ENCODE measurements around the gene PTCH2. TPM values are rescaled to one million over a fixed set of nuclear protein-coding genes. Genes with fewer than 3 reads are reported as not detected.
A peak's percentile ranks its signal among the peaks of the same experiment; 100 is the strongest.

Gene PTCH2
- total RNA-seq, 1 donor from 2014 or later, result 20.3 TPM

DNA sequence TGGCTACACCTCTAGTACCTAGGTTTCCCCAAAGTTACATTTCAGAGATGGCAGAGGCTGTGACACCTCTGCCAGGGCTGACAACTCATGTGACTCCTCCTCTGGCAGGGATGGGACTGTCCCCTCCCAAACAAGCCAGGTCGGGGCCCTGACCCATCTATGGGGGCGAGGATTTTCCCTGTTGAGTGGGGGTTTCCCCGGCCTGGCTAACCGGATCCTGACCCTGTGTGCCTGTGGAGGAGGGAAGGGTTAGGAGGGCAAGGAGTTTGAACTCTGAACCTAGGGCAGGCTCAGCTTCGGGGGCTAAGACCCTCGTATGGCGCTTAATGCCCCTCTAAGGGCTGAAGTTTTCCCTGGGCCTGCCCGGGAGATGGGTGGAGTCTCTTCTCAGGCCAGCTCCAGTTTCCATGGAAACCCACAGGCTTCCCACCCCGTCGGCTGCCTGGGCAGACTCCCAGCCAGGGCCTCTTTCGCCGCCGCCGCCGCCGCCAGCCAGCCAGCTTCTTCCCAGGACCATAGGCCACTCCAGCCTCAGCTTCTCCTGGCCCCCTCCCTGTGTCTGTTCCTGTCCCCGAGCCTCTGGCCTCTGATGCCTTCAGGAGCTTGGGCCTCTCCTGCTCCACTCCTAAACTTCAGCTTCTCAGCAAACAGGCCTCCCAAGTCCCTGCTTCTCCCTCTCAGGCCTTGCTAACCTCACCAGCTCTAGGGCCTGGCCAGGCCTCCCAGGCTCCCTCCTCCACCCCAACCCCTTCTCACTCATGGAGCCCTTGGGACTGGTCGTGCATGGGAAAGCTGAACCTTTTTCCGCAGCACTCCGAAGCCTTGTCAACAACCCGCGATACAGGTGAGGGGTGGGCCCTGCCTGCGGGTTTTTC lies 34.8 kb downstream of the PTCH2 start, which contains the start of gene BTBD19:
Gene BTBD19, plus strand, starts transcription at position 461 of the 875 bp plus-strand sequence. Its CDS starts 298 bp downstream, at position 759.
- H3K27me3 Mint-ChIP-seq (ENCODE audit: unreplicated experiment), result peaks cover 18% of the 10 kb centered on the region
- no peaks in the 10 kb centered on the region for H3K36me3 Mint-ChIP-seq (ENCODE audit: unreplicated experiment)
- H3K4me3 Mint-ChIP-seq (ENCODE audit: unreplicated experiment), result peak within 1 kb of the TSS; percentile 71
- no peak for TF ChIP-seq CTCF (IDR thresholded peaks at IDR 0.05; ENCODE audit: partially characterized antibody, unreplicated experiment)
- peaks cover 24% of the 10 kb centered on the region for H3K4me1 Mint-ChIP-seq (ENCODE audit: low read depth, unreplicated experiment)
- peaks cover 5% of the 10 kb centered on the region for H3K9me3 Mint-ChIP-seq (ENCODE audit: unreplicated experiment)
- H3K27ac Mint-ChIP-seq (ENCODE audit: unreplicated experiment), result peak within 1 kb of the TSS; percentile 87
- DNase-seq, result peak; percentile 81

DNA sequence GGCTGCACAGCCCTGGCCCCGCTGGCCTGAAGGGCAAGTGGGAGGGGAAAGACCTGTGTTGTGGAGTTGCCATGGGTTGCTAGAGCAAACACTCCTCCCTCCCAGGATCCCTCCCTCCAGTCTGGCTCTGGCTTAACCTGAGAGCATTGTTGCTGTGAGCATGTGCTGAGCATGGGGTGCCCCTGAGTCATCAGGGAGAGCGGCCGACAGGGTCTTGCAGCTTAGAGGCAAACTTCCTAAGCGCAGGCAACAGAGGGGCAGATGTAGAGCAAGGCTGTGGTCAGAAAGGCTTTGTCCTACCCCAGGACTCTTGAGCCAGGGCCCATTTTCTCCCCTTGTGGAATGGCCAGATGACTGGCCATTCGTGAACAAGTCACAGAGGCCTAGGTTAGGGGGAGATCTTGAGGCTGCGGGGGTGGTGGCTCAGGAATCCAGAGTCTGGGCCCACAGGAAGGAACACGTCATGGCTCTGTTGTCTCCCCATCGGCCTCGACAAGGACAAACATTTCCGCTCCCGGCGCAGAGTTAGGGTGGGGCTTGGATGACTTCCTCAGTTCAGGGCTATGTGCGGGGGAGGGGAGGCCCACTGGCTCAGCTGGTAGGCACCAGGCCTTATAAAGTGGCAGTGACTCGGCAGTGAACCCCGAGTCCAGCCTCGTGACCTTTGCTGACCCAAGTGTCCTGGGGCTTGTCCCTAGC lies 35.5 kb downstream of the PTCH2 start:
- peak; percentile 61 for DNase-seq
- Mint-ChIP-seq H3K4me3 (ENCODE audit: unreplicated experiment) (peak overlapping the region; percentile 63), H3K27ac (ENCODE audit: unreplicated experiment) (peak overlapping the region; percentile 87), H3K36me3 (ENCODE audit: unreplicated experiment) (no peaks in the 10 kb centered on the region), H3K27me3 (ENCODE audit: unreplicated experiment) (peaks cover 18% of the 10 kb centered on the region), H3K9me3 (ENCODE audit: unreplicated experiment) (peaks cover 5% of the 10 kb centered on the region), H3K4me1 (ENCODE audit: low read depth, unreplicated experiment) (peaks cover 31% of the 10 kb centered on the region)
- TF ChIP-seq CTCF (IDR thresholded peaks at IDR 0.05; ENCODE audit: partially characterized antibody, unreplicated experiment), result no peak

GRCh38 chr1:44806704-44807363 lies 36.2 kb downstream of the PTCH2 start, which contains the start of gene DYNLT4:
Gene DYNLT4, minus strand, starts transcription at chr1:44807351. Its CDS starts 683 bp downstream, at chr1:44806668.
- H3K4me3 Mint-ChIP-seq (ENCODE audit: unreplicated experiment), result peak within 1 kb of the TSS; percentile 71
- H3K36me3 Mint-ChIP-seq (ENCODE audit: unreplicated experiment), result peaks cover 5% of the 10 kb centered on the region
- H3K4me1 Mint-ChIP-seq (ENCODE audit: low read depth, unreplicated experiment), result peaks cover 34% of the 10 kb centered on the region
- peaks cover 19% of the 10 kb centered on the region for H3K27me3 Mint-ChIP-seq (ENCODE audit: unreplicated experiment)
- no peak for TF ChIP-seq CTCF (IDR thresholded peaks at IDR 0.05; ENCODE audit: partially characterized antibody, unreplicated experiment)
- peak within 1 kb of the TSS; percentile 87 for H3K27ac Mint-ChIP-seq (ENCODE audit: unreplicated experiment)
- no peak for DNase-seq
- H3K9me3 Mint-ChIP-seq (ENCODE audit: unreplicated experiment), result peaks cover 11% of the 10 kb centered on the region

DNA sequence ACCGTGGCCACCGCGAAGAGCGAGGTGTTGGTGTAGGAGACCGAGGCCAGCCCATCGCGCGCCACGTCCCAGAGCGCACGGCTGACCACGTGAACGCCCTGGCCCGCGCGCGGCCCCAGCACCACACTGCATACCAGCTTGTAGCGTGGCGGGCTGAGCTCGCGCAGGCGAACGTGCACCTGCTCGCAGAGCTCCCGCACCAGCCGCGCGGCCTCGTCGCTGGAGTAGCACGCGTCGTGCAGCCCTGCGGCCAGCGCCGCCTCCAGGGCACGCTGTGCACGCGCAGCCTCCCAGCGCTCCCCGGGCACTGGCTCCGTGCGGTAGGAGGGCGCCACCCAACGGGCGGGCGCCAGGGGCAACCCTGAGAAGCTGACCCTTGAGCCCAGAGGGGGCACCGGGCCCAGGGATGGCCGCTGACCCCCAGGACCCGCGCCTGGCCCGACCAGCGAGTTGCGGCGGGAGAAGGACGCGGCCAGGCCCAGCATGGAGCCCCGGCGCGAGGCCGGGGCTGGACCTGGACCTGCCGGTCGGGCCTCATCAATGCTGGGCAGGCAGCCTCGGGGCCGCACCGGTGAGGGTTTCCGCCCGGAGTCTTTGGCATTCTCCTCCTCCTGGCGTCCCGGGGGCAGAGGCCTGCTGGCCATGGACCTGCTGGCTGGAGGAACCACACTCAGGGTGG lies 36.9 kb downstream of the PTCH2 start:
- peaks cover 31% of the 10 kb centered on the region for H3K4me1 Mint-ChIP-seq (ENCODE audit: low read depth, unreplicated experiment)
- peaks cover 11% of the 10 kb centered on the region for H3K9me3 Mint-ChIP-seq (ENCODE audit: unreplicated experiment)
- peak; percentile 12 for DNase-seq
- H3K27me3 Mint-ChIP-seq (ENCODE audit: unreplicated experiment), result peaks cover 17% of the 10 kb centered on the region
- H3K4me3 Mint-ChIP-seq (ENCODE audit: unreplicated experiment), result no peak overlapping the region
- TF ChIP-seq CTCF (IDR thresholded peaks at IDR 0.05; ENCODE audit: partially characterized antibody, unreplicated experiment), result no peak
- H3K36me3 Mint-ChIP-seq (ENCODE audit: unreplicated experiment), result peaks cover 6% of the 10 kb centered on the region
- no peak overlapping the region for H3K27ac Mint-ChIP-seq (ENCODE audit: unreplicated experiment)
